Measurements from ENCODE around the gene SH3RF3. TPM values are rescaled to one million over a fixed set of nuclear protein-coding genes. Genes with fewer than 3 reads are reported as not detected.

SH3RF3 gene
- total and polyA plus RNA-seq, 9 of the 15 experiments (the other 6 are each of a cell fraction or from before 2014, with no cell fraction given): 0.02 TPM; not detected in 8

- DNase-seq (ENCODE audit: extremely low read depth in 1 of 4, low spot score in 3 of 4): no peak
- no peak overlapping the region for H3K4me2 ChIP-seq (ENCODE audit: insufficient read depth, low read length)
- no peak overlapping the region for H3K27ac ChIP-seq (ENCODE audit: extremely low read depth, low read depth, low read length)
- WGBS (ENCODE audit: insufficient coverage, low coverage, missing lambda C conversion rate): 0% methylated on average over 3 of the region's 5 CpGs
- H2AFZ ChIP-seq (ENCODE audit: low read depth, low read length): no peak overlapping the region
- peaks cover 8 to 57% of the 10 kb centered on the region in 2 experiments; a peak in 4 of 5 replicates for H3K27me3 ChIP-seq (ENCODE audit: control insufficient read depth in 2 of 2, insufficient read depth in 2 of 2, low read length in 2 of 2)
- POLR2A ChIA-PET: interaction anchor here (0.6 kb wide), 1 partner anchor 173 kb away, joined by 5 read pairs; no protein-coding TSS in a partner anchor
- no TSS peak for BruUV-seq (replicated peaks)
- H3K79me2 ChIP-seq (ENCODE audit: control insufficient read depth, insufficient read depth, low read length): no peaks in the 10 kb centered on the region
- in situ Hi-C loops (cut with MboI) (no loop called here), intact Hi-C loops (cut with micrococcal nuclease) (no loop called here)
- H3K4me3 ChIP-seq: no peak overlapping the region
- CTCF ChIA-PET (ENCODE audit: low intra/inter-chr PET ratio): no interaction called here
- no peaks in the 10 kb centered on the region for H3K4me1 ChIP-seq (replicated peaks in 1 of 2; ENCODE audit: control insufficient read depth in 2 of 2, insufficient read depth in 2 of 2, low read length in 2 of 2)
- H3K9me1 ChIP-seq (ENCODE audit: control insufficient read depth, insufficient read depth, low read length): no peaks in the 10 kb centered on the region
- no peaks in the 10 kb centered on the region for H3K9me3 ChIP-seq (replicated peaks; ENCODE audit: control insufficient read depth, insufficient read depth, low read depth, low read length)
- no peak for TF ChIP-seq ZNF311 (CRISPR knock-in tag; IDR thresholded peaks at IDR 0.05)
- TF ChIP-seq MTA1 (IDR thresholded peaks at IDR 0.05; ENCODE audit: borderline replicate concordance): no peak
- TF ChIP-seq HDGF (IDR thresholded peaks at IDR 0.05): no peak
- TF ChIP-seq TSC22D4 (tag; IDR thresholded peaks at IDR 0.05): no peak
- no peak for TF ChIP-seq MBD2 (IDR thresholded peaks at IDR 0.05; ENCODE audit: borderline replicate concordance, low read depth)
- TF ChIP-seq RBM15 (IDR thresholded peaks at IDR 0.05; ENCODE audit: insufficient read depth, low read length): no peak
- TF ChIP-seq NR2C2 (CRISPR knock-in tag; IDR thresholded peaks at IDR 0.05): no peak
- no peak for TF ChIP-seq NR2C2 (tag; IDR thresholded peaks at IDR 0.05)
- TF ChIP-seq POLR2A (conservative IDR thresholded peaks at IDR 0.05): no peak
- no peak for TF ChIP-seq TCF15 (CRISPR knock-in tag; IDR thresholded peaks at IDR 0.05)
- no peak for TF ChIP-seq HLTF (IDR thresholded peaks at IDR 0.05)
- no peak for TF ChIP-seq ZNF609 (CRISPR knock-in tag; IDR thresholded peaks at IDR 0.05; ENCODE audit: borderline replicate concordance)
- TF ChIP-seq POLR2B (IDR thresholded peaks at IDR 0.05; ENCODE audit: low read depth, partially characterized antibody): no peak
- no peak for TF ChIP-seq SLC30A9 (CRISPR knock-in tag; IDR thresholded peaks at IDR 0.05)
- H3K9ac ChIP-seq (ENCODE audit: insufficient read depth in 1 of 2, low read depth in 2 of 2, low read length in 2 of 2): no peak overlapping the region
- FAIRE-seq: no peak
- no peaks in the 10 kb centered on the region for H3K36me3 ChIP-seq (ENCODE audit: control insufficient read depth, insufficient read depth, low read length)
- no peaks in the 10 kb centered on the region; the same call in none of the 2 replicates for H4K20me1 ChIP-seq (replicated peaks; ENCODE audit: control insufficient read depth, insufficient read depth, low read length)
- ATAC-seq: no peak
Observed at GRCh38 chr2:109430329-109430636, 301.3 kb downstream of the SH3RF3 start.
